Esophagus muscularis mucosa (tissue), 3 donors: Measurements from ENCODE around the gene MYO9B.

Source experiments
- POLR2AphosphoS5 ChIP-seq, 2 donors: sonication (generic); formaldehyde crosslinking; IDR thresholded peaks; one replicate each; pipeline ENCODE4 v1.6.1; 2017; ENCODE audit warnings: antibody characterized with exemption in 2 of 2
- TF ChIP-seq, protein P1 (sequence below), 3 experiments: fragments of 200-600 bp in 2 of 3; fragments of 450-650 bp in 1 of 3; sonication (generic) in 2 of 3; IDR thresholded peaks; one replicate each; pipeline ENCODE4 v1.5.1; 2017 to 2019; ENCODE audit warnings: antibody characterized with exemption in 3 of 3, mild to moderate bottlenecking in 2 of 3, moderate library complexity in 1 of 3

DNA sequence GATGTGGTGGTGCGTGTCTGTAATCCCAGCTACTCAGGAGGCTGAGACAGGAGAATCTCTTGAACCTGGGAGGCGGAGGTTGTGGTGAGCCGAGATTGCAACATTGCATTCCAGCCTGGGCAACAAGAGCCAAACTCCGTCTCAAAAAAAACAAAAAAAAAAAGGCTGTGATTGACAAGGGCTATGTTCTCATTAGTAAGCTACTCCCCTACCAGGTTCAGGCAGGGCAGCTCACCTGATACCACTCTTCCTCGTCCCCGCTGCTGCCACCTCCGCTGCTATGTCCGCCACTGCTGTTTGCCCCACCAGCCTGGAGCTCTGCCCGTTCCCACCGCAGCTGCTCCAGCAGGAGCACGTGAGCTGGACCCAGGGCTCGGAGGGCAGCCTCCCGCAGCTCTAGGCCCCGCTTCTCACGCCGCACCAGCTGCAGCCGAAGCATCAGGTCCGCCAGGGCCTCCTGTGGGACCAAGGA is 179.6 kb downstream of the MYO9B start:
- TF ChIP-seq, protein P1, sequence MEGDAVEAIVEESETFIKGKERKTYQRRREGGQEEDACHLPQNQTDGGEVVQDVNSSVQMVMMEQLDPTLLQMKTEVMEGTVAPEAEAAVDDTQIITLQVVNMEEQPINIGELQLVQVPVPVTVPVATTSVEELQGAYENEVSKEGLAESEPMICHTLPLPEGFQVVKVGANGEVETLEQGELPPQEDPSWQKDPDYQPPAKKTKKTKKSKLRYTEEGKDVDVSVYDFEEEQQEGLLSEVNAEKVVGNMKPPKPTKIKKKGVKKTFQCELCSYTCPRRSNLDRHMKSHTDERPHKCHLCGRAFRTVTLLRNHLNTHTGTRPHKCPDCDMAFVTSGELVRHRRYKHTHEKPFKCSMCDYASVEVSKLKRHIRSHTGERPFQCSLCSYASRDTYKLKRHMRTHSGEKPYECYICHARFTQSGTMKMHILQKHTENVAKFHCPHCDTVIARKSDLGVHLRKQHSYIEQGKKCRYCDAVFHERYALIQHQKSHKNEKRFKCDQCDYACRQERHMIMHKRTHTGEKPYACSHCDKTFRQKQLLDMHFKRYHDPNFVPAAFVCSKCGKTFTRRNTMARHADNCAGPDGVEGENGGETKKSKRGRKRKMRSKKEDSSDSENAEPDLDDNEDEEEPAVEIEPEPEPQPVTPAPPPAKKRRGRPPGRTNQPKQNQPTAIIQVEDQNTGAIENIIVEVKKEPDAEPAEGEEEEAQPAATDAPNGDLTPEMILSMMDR (IDR thresholded peaks at IDR 0.05): no peak
- TF ChIP-seq POLR2AphosphoS5 (IDR thresholded peaks at IDR 0.05): no peak
